Measurements from ENCODE around the gene LRMDA.

DNA sequence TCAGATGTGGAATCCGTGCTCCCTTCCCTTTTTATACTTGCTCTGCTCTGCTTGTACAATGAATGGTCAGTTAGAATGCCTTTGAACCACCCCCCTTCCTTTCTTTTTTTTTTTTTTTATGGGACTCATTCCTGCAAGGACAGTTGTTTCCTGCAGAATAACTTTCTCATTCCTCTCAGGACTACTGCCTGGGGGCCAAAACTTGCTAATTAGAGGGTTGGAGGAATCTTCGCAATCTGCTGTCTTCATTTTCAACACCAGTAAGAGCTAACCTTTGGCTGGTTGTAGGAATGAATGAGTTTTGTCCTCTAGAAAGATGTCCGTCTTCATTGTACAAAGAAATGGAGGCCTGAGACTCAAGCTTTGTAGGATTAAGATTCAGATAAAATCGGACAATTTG lies 868.1 kb downstream of the LRMDA start:
- TF ChIP-seq POLR2A (IDR thresholded peaks at IDR 0.05) (no peak), POLR2AphosphoS5 (IDR thresholded peaks at IDR 0.05) (no peak)

All from sigmoid colon (tissue), 4 donors.